Keratinocyte (primary cell): Measurements from ENCODE around the gene OBSCN. TPM values are rescaled to one million over a fixed set of nuclear protein-coding genes. Genes with fewer than 3 reads are reported as not detected.

ENCODE experiments used
- DNase-seq: peaks from one replicate; pipeline ENCODE4 v3.0.0-alpha.2; 2011; ENCODE audit warnings: low read depth, missing footprints, low spot score
- FAIRE-seq: peaks from 2 replicates; lab custom pipeline; 2011; peaks lifted over from hg19 to GRCh38; lab: Jason Lieb, UNC
- H2AFZ ChIP-seq: 2 replicates; pipeline ENCODE4 v1.6.0; 2012; ENCODE audit warnings: low read length, control low read depth, inconsistent platforms; ENCODE audit not compliant: control insufficient read depth
- H3K27ac ChIP-seq: 2 replicates; pipeline ENCODE4 v1.5.1; 2011; ENCODE audit warnings: low read length; ENCODE audit not compliant: control insufficient read depth, insufficient read depth
- H3K27me3 ChIP-seq: 3 replicates; pipeline ENCODE4 v1.6.0; 2011; ENCODE audit warnings: low read length; ENCODE audit not compliant: control insufficient read depth, insufficient read depth; ENCODE audit errors: extremely low read depth
- H3K36me3 ChIP-seq, 2 experiments: 2 replicates in 1 of 2; 3 replicates in 1 of 2; pipeline ENCODE4 v1.5.1; 2011; ENCODE audit warnings: low read length in 2 of 2, mild to moderate bottlenecking in 1 of 2; ENCODE audit not compliant: control insufficient read depth in 2 of 2, insufficient read depth in 2 of 2; ENCODE audit errors: extremely low read depth in 1 of 2
- H3K4me1 ChIP-seq: 3 replicates; pipeline ENCODE4 v1.5.1; 2011; ENCODE audit warnings: low read length; ENCODE audit not compliant: control insufficient read depth, insufficient read depth; ENCODE audit errors: extremely low read depth
- H3K4me2 ChIP-seq: 3 replicates; pipeline ENCODE4 v1.6.0; 2011; ENCODE audit warnings: low read depth, low read length; ENCODE audit not compliant: control insufficient read depth, insufficient read depth; ENCODE audit errors: extremely low read depth
- H3K4me3 ChIP-seq, 3 experiments: fragments of 200-600 bp in 1 of 3; sonication (generic) in 1 of 3; 2 replicates in 2 of 3; 3 replicates in 1 of 3; pipeline ENCODE4 v1.5.1; 2011 to 2016; ENCODE audit warnings: low read length in 3 of 3, mild to moderate bottlenecking in 3 of 3, control low read depth in 2 of 3, inconsistent platforms in 1 of 3, low read depth in 1 of 3, mixed read lengths in 1 of 3, mixed run types in 1 of 3, moderate library complexity in 1 of 3; ENCODE audit not compliant: control insufficient read depth in 2 of 3, insufficient read depth in 2 of 3; ENCODE audit errors: extremely low read depth in 1 of 3
- H3K79me2 ChIP-seq: 2 replicates; pipeline ENCODE4 v1.6.0; 2012; ENCODE audit warnings: low read length; ENCODE audit not compliant: control insufficient read depth, insufficient read depth
- H3K9ac ChIP-seq: 3 replicates; pipeline ENCODE4 v1.6.0; 2011; ENCODE audit warnings: low read length; ENCODE audit not compliant: control insufficient read depth, insufficient read depth; ENCODE audit errors: extremely low read depth
- H3K9me1 ChIP-seq: 3 replicates; pipeline ENCODE4 v1.6.0; 2011; ENCODE audit warnings: low read length; ENCODE audit not compliant: control insufficient read depth, insufficient read depth; ENCODE audit errors: extremely low read depth
- H3K9me3 ChIP-seq: 2 replicates; pipeline ENCODE4 v1.5.1; 2012; ENCODE audit warnings: low read depth, low read length; ENCODE audit not compliant: control insufficient read depth
- H4K20me1 ChIP-seq: 3 replicates; pipeline ENCODE4 v1.6.0; 2011; ENCODE audit warnings: low read length; ENCODE audit not compliant: control insufficient read depth, insufficient read depth; ENCODE audit errors: extremely low read depth
- EZH2 ChIP-seq: IDR thresholded peaks from one replicate; pipeline ENCODE4 v1.6.1; 2012; ENCODE audit warnings: inconsistent platforms, mild to moderate bottlenecking, low read length, moderate library complexity
- dilution Hi-C: fragments of 300-500 bp; cut with MboI; formaldehyde crosslinking; loops from one replicate; pipeline ENCODE4 v1.7.0; 2020; ENCODE audit warnings: low sequenced_read_pairs; ENCODE audit not compliant: extremely low pct_ligation_motif_present
- polyA plus RNA-seq, 5 experiments: library from polyadenylated mRNA; depleted of rRNA in 3 of 5; stranded (reverse) in 3 of 5; stranded (forward) in 1 of 5; unstranded in 1 of 5; fragments of >200 nt; gene quantifications; 1 replicate in 1 of 5; 2 replicates in 3 of 5; 3 replicates in 1 of 5; pipeline versions ENCODE4 v1.2.1 to v1.2.3, GENCODE V29; 2011 to 2012; ENCODE audit warnings: missing spikeins in 2 of 5, low read depth in 1 of 5, low replicate concordance in 1 of 5
- TF ChIP-seq, protein P1 (sequence below), 3 experiments: IDR thresholded peaks in 1 of 3; conservative IDR thresholded peaks in 1 of 3; optimal IDR thresholded peaks in 1 of 3; 2 replicates in 2 of 3; 3 replicates in 1 of 3; pipeline versions ENCODE3 to v1.5.1; 2011; ENCODE audit warnings: low read length in 3 of 3, mild to moderate bottlenecking in 3 of 3, moderate library complexity in 2 of 3, control low read depth in 1 of 3, inconsistent platforms in 1 of 3; ENCODE audit not compliant: insufficient read depth in 2 of 3; ENCODE audit errors: extremely low read depth in 1 of 3

OBSCN gene
- polyA plus RNA-seq, 1 donor (not counting 4 experiments of a cell fraction or from before 2014, with no cell fraction given), result 1.8 TPM

DNA sequence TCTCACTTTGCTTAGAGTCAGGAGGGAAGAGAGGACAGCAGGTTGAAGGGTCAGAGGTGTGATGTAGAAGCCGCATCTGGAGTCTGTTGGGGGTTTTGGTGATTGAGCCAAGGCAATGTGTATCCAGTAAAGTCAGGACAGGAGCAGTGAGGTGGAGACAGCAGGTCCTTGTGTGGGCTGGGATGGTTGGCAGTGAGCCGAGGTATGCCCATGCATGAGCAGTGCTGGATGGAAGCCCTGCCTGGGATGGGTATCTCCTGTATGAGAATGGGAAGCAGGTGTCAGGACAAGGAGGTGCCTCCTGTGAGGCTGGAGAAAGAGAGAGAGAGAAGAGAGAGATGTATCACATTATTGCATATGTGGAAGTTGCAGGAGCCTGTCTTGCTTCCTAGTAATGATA, 90.0 kb downstream of the OBSCN start:
- TF ChIP-seq, protein P1, sequence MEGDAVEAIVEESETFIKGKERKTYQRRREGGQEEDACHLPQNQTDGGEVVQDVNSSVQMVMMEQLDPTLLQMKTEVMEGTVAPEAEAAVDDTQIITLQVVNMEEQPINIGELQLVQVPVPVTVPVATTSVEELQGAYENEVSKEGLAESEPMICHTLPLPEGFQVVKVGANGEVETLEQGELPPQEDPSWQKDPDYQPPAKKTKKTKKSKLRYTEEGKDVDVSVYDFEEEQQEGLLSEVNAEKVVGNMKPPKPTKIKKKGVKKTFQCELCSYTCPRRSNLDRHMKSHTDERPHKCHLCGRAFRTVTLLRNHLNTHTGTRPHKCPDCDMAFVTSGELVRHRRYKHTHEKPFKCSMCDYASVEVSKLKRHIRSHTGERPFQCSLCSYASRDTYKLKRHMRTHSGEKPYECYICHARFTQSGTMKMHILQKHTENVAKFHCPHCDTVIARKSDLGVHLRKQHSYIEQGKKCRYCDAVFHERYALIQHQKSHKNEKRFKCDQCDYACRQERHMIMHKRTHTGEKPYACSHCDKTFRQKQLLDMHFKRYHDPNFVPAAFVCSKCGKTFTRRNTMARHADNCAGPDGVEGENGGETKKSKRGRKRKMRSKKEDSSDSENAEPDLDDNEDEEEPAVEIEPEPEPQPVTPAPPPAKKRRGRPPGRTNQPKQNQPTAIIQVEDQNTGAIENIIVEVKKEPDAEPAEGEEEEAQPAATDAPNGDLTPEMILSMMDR (optimal IDR thresholded peaks at IDR 0.05 in 1 of 3, IDR thresholded peaks at IDR 0.05 in 1 of 3, conservative IDR thresholded peaks at IDR 0.05 in 1 of 3; ENCODE audit: extremely low read depth in 1 of 3, insufficient read depth in 2 of 3, low read length in 3 of 3), result no peak
- TF ChIP-seq EZH2, result no peak
- no peak overlapping the region for H3K4me2 ChIP-seq

GRCh38 chr1:228298471-228298870, 90.6 kb downstream of the OBSCN start:
- Histone ChIP-seq H2AFZ (no peak overlapping the region), H3K27me3 (no peaks in the 10 kb centered on the region), H4K20me1 (no peaks in the 10 kb centered on the region), H3K4me3 (no peak overlapping the region), H3K9me3 (peaks cover 12% of the 10 kb centered on the region), H3K9ac (no peak overlapping the region), H3K27ac (no peak overlapping the region), H3K36me3 (peaks cover 0 to under 1% of the 10 kb centered on the region in 2 experiments), H3K9me1 (no peaks in the 10 kb centered on the region), H3K4me1 (no peaks in the 10 kb centered on the region), H3K4me2 (no peak overlapping the region), H3K79me2 (no peaks in the 10 kb centered on the region)
- DNase-seq (no peak), FAIRE-seq (no peak)
- TF ChIP-seq EZH2, result no peak
- TF ChIP-seq, protein P1 (optimal IDR thresholded peaks at IDR 0.05 in 1 of 3, IDR thresholded peaks at IDR 0.05 in 1 of 3, conservative IDR thresholded peaks at IDR 0.05 in 1 of 3; ENCODE audit: extremely low read depth in 1 of 3, insufficient read depth in 2 of 3, low read length in 3 of 3), result no peak
- dilution Hi-C loops, result no loop called here

More for the DNA sequence above, 90.0 kb downstream of the OBSCN start:
- no peak for FAIRE-seq
- peaks cover 7% of the 10 kb centered on the region for H3K9me3 ChIP-seq
- no peaks in the 10 kb centered on the region for H4K20me1 ChIP-seq
- H3K4me1 ChIP-seq, result no peaks in the 10 kb centered on the region
- dilution Hi-C loops, result no loop called here
- H3K9me1 ChIP-seq, result no peaks in the 10 kb centered on the region
- no peak overlapping the region for H3K4me3 ChIP-seq
- no peak overlapping the region for H3K9ac ChIP-seq
- peaks cover 0 to 1% of the 10 kb centered on the region in 2 experiments for H3K36me3 ChIP-seq
- no peak for DNase-seq
- no peak overlapping the region for H3K27ac ChIP-seq
- no peak overlapping the region for H2AFZ ChIP-seq
- no peaks in the 10 kb centered on the region for H3K79me2 ChIP-seq
- H3K27me3 ChIP-seq, result no peaks in the 10 kb centered on the region
